Type B pancreatic cell (in vitro differentiated cells): ENCODE data around the gene RNF220. TPM values are rescaled to one million over a fixed set of nuclear protein-coding genes. Genes with fewer than 3 reads are reported as not detected.

Experiments used
- DNase-seq: peaks from one replicate; pipeline ENCODE4 v3.0.0; 2021; ENCODE audit warnings: mixed read lengths; ENCODE audit not compliant: unreplicated experiment; ENCODE audit errors: extremely low spot score
- H3K27ac Mint-ChIP-seq: 2 replicates; pipeline ENCODE4 v1.8.0; 2021; ENCODE audit warnings: mild to moderate bottlenecking, mixed read lengths
- H3K27me3 Mint-ChIP-seq: 2 replicates; pipeline ENCODE4 v1.8.0; 2021; ENCODE audit warnings: mixed read lengths
- H3K36me3 Mint-ChIP-seq: 2 replicates; pipeline ENCODE4 v1.8.0; 2021; ENCODE audit warnings: mixed read lengths
- H3K4me1 Mint-ChIP-seq: one replicate; pipeline ENCODE4 v1.8.0; 2021; ENCODE audit warnings: mixed read lengths; ENCODE audit not compliant: unreplicated experiment
- H3K4me3 Mint-ChIP-seq: 2 replicates; pipeline ENCODE4 v1.8.0; 2021; ENCODE audit warnings: mild to moderate bottlenecking, mixed read lengths
- H3K9me3 Mint-ChIP-seq: 2 replicates; pipeline ENCODE4 v1.8.0; 2021; ENCODE audit warnings: mixed read lengths
- CTCF ChIP-seq: fragments of 200-600 bp; sonication (generic); conservative IDR thresholded peaks from 2 replicates; pipeline ENCODE4 v1.5.0; 2021; ENCODE audit warnings: antibody characterized with exemption, mild to moderate bottlenecking
- total RNA-seq: library from RNA; stranded (reverse); gene quantifications from 2 replicates; pipeline ENCODE4 v1.2.1, GENCODE V29; 2021; ENCODE audit warnings: low replicate concordance

The RNF220 gene
- total RNA-seq, 1 donor from 2014 or later, result 87.1 TPM

GRCh38 chr1:44476891-44477290 is 71.8 kb downstream of the RNF220 start:
- Mint-ChIP-seq H3K27ac (no peak overlapping the region), H3K4me3 (no peak overlapping the region), H3K9me3 (peaks cover 4% of the 10 kb centered on the region), H3K4me1 (peaks cover 3% of the 10 kb centered on the region), H3K36me3 (no peaks in the 10 kb centered on the region), H3K27me3 (peaks cover 32% of the 10 kb centered on the region)
- no peak for TF ChIP-seq CTCF
- no peak for DNase-seq

DNA sequence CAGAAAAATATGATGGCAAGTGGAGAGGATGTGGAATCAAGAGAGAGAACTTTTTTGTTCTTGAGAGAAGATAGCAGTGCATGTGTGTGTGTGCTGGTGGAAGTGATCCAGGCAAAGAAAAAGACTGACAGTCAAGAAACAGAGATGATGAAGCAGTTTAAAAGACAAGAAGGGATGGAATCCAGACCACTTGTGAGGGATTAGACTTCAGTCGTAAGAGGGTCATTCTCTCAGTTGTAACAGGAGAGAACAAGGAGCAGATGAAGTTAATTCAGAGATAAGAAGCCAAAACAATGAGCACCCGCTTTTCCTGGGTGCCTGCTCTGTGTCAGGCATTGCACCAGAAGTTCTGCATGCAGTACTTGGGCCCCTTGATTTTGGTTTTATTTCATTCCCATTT is 76.6 kb downstream of the RNF220 start:
- DNase-seq, result no peak
- Mint-ChIP-seq H3K27ac (no peak overlapping the region), H3K4me1 (peaks cover 19% of the 10 kb centered on the region), H3K27me3 (peaks cover 39% of the 10 kb centered on the region), H3K4me3 (no peak overlapping the region), H3K9me3 (no peaks in the 10 kb centered on the region), H3K36me3 (no peaks in the 10 kb centered on the region)
- no peak for TF ChIP-seq CTCF

DNA sequence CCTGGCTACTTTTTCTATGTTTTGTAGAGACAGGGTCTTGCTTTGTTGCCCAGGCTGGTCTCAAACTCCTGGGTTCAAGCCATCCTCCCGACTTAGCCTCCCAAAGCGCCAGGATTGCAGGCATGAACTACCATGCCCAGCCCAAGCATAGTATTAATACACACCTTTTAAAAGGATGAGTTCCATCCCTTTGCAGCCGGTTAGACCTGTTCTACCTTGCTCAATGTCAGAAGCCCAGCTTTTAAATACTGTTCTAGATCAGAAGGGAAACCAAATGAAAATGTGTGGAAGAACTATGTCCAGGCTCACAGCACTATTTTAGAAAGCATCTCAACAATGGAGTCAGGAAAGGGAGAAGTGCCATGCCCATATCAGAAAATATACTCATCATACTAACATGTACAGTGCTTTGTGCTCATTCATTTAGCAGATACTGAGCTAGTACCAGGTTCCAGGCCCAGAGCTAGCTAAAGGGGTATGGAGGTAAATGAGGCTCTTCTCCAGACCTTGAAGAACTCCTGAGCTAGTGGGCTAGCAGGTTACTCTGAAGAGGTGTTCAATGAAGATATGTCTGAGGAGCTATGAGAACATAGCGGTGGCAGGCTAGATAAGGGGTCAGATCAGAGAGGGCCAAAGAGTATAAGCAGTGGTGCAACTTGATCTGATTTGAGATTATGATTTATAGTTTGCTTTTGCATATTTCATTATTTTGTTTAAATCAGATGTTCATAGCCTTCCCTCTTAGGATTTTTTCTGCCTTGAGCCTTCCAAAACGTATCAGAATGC is 78.2 kb downstream of the RNF220 start:
- DNase-seq, result no peak
- Mint-ChIP-seq H3K4me1 (peaks cover 19% of the 10 kb centered on the region), H3K36me3 (no peaks in the 10 kb centered on the region), H3K27me3 (peaks cover 30% of the 10 kb centered on the region), H3K27ac (peak overlapping the region; percentile 74), H3K4me3 (peak overlapping the region; percentile 29), H3K9me3 (no peaks in the 10 kb centered on the region)
- TF ChIP-seq CTCF, result no peak

- Mint-ChIP-seq H3K36me3 (no peaks in the 10 kb centered on the region), H3K4me1 (peaks cover 19% of the 10 kb centered on the region), H3K27me3 (peaks cover 34% of the 10 kb centered on the region), H3K27ac (no peak overlapping the region), H3K4me3 (no peak overlapping the region), H3K9me3 (no peaks in the 10 kb centered on the region)
- TF ChIP-seq CTCF, result no peak
- no peak for DNase-seq
These were observed 79.2 kb downstream of the RNF220 start for GRCh38 chr1:44484155-44484688.

DNA sequence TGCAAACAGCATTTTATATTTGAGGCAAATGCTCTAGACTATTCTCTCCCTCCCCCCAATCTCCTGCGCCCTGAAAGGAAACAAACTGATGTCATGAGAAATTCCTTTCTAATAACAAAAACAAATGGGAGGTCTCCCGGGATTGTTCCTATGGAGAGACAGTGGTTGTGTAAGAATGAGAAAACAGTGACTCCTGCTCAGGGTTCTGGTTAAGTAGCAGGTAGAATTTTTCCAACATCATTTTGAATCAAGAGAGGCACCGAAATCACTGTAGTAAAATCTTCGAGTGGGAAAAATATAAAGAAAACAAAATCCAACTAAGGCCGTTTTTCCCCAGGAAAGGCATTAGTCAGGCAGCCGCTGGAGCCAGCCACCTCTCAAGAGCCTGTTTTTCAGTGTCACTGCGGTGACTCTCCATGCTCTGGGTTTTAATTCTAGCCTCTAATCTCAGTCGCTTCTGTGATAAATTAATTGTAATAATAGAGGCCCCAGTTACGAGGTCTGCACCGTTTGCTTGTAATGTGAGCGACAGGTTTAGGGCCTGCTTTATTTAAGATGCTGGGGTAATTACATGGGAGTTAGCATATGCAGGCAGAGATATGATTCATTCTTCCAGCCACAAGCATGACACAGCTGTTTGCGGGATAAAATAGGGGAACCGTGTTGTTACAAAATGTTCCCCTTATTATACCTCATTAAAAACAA is 80.3 kb downstream of the RNF220 start:
- no peak for DNase-seq
- H3K36me3 Mint-ChIP-seq, result no peaks in the 10 kb centered on the region
- H3K27ac Mint-ChIP-seq, result no peak overlapping the region
- H3K4me1 Mint-ChIP-seq, result peaks cover 19% of the 10 kb centered on the region
- no peak overlapping the region for H3K4me3 Mint-ChIP-seq
- peaks cover 26% of the 10 kb centered on the region for H3K27me3 Mint-ChIP-seq
- no peaks in the 10 kb centered on the region for H3K9me3 Mint-ChIP-seq
- TF ChIP-seq CTCF, result no peak
